GM12872 (cell line): Measurements from ENCODE around the gene FOXM1.
A peak's percentile ranks its signal among the peaks of the same experiment; 100 is the strongest.

ENCODE experiments used
- TF ChIP-seq, protein P1 (sequence below): IDR thresholded peaks from 3 replicates; pipeline ENCODE4 v1.5.1; 2011; ENCODE audit warnings: low read depth, mild to moderate bottlenecking, low read length, moderate library complexity; ENCODE audit not compliant: insufficient read depth

FOXM1 gene

DNA sequence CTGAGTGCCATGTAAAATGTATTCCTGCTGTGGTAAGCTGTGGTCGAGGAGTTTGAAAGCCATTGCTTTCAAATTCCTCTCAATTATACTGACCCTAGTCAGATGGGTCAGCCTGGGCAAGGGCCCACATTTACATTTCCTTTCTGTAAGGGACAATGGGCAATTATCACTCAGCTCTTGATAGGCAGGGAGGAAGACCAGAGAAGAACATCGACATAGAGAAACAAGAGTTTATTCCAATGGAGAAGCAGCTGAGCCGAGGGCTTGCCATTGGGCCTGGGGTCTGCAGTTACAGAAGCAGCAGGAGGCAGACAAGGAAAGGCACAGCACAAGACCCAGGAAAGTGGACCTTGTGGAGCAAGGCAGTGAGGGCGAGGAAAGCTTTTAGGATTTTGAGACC lies 51.8 kb downstream of the FOXM1 start:
- TF ChIP-seq, protein P1, sequence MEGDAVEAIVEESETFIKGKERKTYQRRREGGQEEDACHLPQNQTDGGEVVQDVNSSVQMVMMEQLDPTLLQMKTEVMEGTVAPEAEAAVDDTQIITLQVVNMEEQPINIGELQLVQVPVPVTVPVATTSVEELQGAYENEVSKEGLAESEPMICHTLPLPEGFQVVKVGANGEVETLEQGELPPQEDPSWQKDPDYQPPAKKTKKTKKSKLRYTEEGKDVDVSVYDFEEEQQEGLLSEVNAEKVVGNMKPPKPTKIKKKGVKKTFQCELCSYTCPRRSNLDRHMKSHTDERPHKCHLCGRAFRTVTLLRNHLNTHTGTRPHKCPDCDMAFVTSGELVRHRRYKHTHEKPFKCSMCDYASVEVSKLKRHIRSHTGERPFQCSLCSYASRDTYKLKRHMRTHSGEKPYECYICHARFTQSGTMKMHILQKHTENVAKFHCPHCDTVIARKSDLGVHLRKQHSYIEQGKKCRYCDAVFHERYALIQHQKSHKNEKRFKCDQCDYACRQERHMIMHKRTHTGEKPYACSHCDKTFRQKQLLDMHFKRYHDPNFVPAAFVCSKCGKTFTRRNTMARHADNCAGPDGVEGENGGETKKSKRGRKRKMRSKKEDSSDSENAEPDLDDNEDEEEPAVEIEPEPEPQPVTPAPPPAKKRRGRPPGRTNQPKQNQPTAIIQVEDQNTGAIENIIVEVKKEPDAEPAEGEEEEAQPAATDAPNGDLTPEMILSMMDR = no peak

DNA sequence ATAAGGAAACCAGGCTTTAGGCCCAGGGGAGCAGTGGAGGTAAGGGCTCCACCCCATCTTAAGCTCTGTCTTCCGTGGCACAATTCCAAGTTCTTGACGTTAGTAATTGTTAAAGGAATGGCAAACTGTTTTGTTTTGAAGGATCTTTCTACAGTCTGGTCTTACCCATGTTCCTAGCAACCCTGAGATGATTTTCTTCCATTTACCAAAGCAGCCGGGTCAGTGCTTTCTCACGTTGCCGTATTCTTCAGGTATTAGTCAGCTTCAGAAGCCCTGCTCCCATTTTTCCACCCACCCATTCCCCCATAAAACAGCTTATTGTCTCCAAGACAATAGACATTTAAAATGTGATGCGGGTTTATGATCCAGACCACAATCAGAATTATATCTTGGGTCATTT lies 52.4 kb downstream of the FOXM1 start:
- TF ChIP-seq, protein P1 = no peak

DNA sequence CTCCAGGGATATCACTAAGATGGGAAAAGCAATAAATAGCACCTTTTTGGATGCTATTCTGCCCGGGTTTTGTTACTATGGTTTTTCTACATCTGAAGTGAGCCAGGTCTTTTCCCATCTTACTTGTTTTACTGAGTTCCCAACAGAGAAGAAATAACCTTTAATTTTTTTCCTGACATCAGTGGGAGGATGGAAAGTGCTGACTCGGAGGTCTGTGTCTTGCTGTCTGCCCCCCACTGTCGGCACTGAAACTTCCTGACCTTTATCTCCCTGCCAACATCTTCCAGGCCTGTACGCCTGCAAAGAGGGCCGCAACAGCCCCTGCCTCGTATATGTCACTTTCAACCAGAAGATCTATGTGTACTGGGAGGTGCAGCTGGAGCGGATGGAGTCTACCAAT lies 53.5 kb downstream of the FOXM1 start:
- TF ChIP-seq, protein P1 = no peak

DNA sequence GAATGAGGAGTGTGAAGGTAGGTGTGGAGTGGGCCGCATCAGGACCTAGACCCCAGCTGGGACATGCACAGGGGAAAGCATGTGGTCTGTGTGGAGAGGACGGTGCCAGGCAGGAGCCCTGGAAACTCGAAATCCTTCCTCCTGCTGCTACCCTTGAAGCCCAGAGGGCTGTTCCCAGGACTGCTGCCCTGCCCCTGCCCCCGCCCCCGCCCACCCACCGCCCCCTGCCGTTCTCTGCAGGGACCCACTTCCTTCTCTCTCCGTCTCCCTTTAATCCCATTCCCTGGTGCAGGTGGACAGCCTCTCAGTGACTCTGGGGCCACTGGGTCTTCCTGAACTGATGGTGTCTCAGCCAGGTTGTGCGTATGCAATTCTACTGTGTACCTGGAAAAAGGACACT lies 56.5 kb downstream of the FOXM1 start:
- TF ChIP-seq, protein P1 = no peak

DNA sequence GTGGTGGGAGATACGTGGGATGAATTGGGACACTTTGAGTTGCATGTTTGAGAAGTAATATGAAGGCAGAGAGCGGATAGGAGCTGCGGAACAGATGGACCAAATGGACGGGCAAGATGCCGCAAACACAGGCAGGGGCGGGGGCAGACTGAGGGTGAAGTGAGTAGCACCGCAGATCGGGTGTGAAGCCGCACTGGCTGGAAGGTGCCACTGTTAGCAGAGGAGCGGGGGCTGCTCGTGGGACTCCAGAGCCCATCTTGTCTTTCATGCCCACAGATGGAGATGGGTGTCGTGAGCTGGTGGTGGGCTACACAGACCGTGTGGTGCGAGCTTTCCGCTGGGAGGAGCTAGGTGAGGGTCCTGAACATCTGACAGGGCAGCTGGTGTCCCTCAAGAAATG lies 57.2 kb downstream of the FOXM1 start:
- TF ChIP-seq, protein P1 = no peak

DNA sequence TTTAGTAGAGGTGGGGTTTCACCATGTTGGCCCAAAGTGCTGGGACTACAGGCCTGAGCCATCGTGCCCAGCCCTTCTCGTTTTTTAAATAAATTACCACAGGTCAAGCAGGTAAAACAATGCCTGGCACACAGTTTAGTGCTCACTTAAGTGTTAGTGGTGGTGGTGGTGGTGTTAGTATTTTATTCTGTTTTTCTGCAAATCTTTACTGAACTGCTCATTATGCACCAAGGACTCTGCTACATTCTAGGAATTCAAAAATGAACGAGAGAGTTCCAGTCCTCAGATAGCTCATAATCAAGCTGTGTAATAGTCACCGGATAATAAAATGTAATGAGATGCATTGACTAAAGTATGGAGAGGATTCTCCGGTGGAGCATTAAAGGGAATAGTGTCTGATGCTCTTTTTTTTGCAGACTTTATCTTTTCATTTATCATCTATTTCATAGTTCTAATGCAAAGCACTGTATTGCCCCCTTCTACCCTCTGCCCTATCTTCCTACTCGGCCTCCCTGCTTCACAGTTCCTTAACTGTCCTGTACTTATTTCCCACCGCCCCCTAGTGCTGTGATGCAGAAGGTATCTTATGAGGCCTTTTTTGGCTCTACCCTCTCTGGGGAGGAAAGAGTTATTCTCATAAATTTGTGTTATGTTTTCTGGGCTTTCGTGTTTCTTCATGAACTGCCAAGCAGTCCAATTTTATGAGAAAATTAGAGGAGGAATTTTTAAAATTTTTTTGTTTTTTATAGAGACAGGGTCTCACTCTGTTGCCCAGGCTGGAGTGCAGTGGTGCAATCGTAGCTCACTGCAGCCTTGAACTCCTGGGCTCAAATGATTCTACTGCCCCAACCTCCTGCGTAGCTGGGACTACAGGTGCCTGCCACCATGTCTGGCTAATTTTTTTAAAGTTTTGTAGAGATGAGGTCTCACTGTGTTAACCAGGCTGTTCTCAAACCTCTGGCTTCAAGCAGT lies 63.5 kb downstream of the FOXM1 start:
- TF ChIP-seq, protein P1 = peak; percentile 62; the same call in 2 of the 3 replicates

DNA sequence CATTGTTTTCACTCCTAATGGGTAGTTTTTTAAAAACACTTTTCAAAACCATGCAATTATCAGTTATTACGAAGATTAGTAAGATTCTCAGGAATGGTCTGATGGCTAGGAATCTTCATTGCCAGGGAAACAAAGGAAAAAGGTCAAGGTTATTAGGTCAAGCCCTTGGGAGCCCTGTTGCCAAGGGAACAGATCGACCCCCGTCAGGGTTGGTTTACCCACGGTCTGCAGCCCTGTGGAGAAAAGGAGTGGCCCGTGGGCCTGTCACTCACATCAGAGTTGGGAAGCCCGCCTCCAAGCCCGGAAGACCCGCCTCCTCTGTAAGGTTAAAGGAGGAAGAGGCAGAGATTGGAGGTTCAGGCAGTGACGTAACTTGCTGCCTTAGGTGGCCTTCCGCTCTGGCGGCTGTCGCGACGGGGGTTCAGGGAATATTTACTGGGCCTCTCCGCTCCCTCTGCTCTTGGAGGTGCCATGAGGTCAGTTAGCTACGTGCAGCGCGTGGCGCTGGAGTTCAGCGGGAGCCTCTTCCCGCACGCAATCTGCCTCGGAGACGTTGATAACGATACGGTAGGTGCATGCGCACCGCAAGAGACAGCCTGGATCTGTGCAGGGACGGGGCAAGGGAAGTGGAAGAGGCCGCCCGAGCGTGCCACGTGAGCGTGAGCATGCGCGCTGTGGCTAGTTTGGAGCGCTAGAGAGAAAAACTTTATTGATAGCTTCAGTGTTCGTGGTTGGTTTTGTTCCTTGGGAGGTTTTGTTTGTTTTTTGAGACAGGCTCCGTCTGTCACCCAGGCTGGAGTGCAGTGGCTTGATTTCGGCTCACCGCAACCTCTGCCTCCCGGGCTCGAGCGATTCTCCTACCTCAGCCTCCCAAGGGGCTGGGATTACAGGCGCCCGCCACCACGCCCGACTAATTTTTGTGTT lies 64.4 kb downstream of the FOXM1 start, which contains the start of gene ITFG2:
ITFG2 (plus strand) TSS at position 379 of the 924 bp plus-strand sequence; CDS start at position 472, 93 bp downstream.
- TF ChIP-seq, protein P1 = no peak
